Hepatic stellate cell (primary cell): ENCODE data around the gene NAALADL1.

ENCODE experiments used
- DNase-seq: peaks from one replicate; pipeline ENCODE4 v3.0.0; 2011; ENCODE audit warnings: low spot score

NAALADL1 gene

GRCh38 chr11:65083134-65083833, 24.9 kb upstream of the NAALADL1 start:
- no peak for DNase-seq

GRCh38 chr11:65078786-65079342, 20.5 kb upstream of the NAALADL1 start:
- no peak for DNase-seq

- peak; percentile 63 for DNase-seq
These were observed 19.8 kb upstream of the NAALADL1 start for GRCh38 chr11:65078151-65078550.

GRCh38 chr11:65077451-65077850, 19.1 kb upstream of the NAALADL1 start:
- no peak for DNase-seq

GRCh38 chr11:65072631-65072966, 14.2 kb upstream of the NAALADL1 start:
- DNase-seq = no peak

- no peak for DNase-seq
These were observed 13.7 kb upstream of the NAALADL1 start for GRCh38 chr11:65071907-65072630.

- DNase-seq = no peak
These were observed 10.9 kb upstream of the NAALADL1 start for GRCh38 chr11:65069217-65069616.

GRCh38 chr11:65067446-65067845, 9.1 kb upstream of the NAALADL1 start:
- no peak for DNase-seq

GRCh38 chr11:65066805-65067291, 8.5 kb upstream of the NAALADL1 start:
- no peak for DNase-seq

- DNase-seq = no peak
These were observed 8.0 kb upstream of the NAALADL1 start for GRCh38 chr11:65066315-65066714.

- no peak for DNase-seq
These were observed 7.5 kb upstream of the NAALADL1 start for GRCh38 chr11:65065851-65066250.

GRCh38 chr11:65064847-65065240, 6.5 kb upstream of the NAALADL1 start:
- no peak for DNase-seq

GRCh38 chr11:65063532-65063931, 5.2 kb upstream of the NAALADL1 start:
- DNase-seq = no peak

GRCh38 chr11:65060913-65061408, 2.6 kb upstream of the NAALADL1 start:
- no peak for DNase-seq

- DNase-seq = no peak
These were observed 1.8 kb upstream of the NAALADL1 start for GRCh38 chr11:65059959-65060824.

GRCh38 chr11:65059523-65059922, 1.2 kb upstream of the NAALADL1 start:
- DNase-seq = no peak

GRCh38 chr11:65058012-65058411, 341 bp downstream of the NAALADL1 start:
- DNase-seq = no peak

- no peak for DNase-seq
These were observed 827 bp downstream of the NAALADL1 start for GRCh38 chr11:65057526-65057925.

- no peak for DNase-seq
These were observed 1.4 kb downstream of the NAALADL1 start for GRCh38 chr11:65056999-65057398.

GRCh38 chr11:65055538-65055937, 2.8 kb downstream of the NAALADL1 start:
- no peak for DNase-seq

- no peak for DNase-seq
These were observed 4.4 kb downstream of the NAALADL1 start for GRCh38 chr11:65053827-65054508.
